Measurements from ENCODE around the gene PSMB2. TPM values are rescaled to one million over a fixed set of nuclear protein-coding genes. Genes with fewer than 3 reads are reported as not detected.
A peak's percentile ranks its signal among the peaks of the same experiment; 100 is the strongest.

The PSMB2 gene
- total RNA-seq, 1 donor from 2014 or later, result 16.0 TPM

- peak; percentile 11 for DNase-seq
These were observed 720 bp downstream of the PSMB2 start for GRCh38 chr1:35640380-35641232.

- DNase-seq, result peak; percentile 53
These were observed 3.9 kb downstream of the PSMB2 start for GRCh38 chr1:35637401-35637809.

DNA sequence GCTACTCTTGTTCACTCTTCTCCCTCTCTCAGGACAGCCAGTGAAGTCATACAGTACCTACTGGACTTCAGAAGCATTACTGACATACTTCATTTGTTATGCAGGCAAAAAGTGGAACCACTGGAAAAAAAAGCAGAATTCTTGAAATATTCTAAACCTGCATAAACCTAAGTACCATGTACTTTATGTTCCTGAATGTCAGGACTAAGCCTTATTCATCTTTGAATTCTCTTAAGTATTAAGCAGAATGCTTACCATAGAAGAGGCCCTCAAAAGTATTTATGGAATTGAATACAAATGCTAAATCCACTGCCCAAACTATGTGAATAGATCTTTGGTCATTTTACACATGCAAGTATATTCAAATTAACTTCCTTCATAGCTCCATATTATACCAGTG, 7.8 kb downstream of the PSMB2 start:
- DNase-seq, result no peak

GRCh38 chr1:35631396-35631795, 9.9 kb downstream of the PSMB2 start:
- no peak for DNase-seq

- DNase-seq, result no peak
These were observed 12.3 kb downstream of the PSMB2 start for GRCh38 chr1:35629051-35629450.

DNA sequence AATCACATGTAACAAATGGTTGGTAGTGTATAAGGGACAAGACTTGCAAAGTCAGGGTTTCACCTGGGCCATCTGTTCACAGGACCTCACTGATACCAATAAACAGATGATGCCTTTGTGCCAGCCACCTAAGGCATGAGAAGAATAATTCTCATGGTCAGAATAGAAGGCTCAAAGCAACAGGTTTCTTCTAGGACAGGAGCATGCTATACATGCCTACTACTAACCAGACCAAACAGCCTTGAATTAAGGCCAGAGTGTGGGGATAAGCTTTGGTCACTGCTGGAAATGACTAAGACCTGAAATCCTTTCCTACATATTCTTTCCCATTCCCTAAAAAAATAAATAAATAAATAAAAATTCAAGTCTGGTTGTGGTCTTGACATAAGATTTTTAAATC, 17.5 kb downstream of the PSMB2 start:
- no peak for DNase-seq

DNA sequence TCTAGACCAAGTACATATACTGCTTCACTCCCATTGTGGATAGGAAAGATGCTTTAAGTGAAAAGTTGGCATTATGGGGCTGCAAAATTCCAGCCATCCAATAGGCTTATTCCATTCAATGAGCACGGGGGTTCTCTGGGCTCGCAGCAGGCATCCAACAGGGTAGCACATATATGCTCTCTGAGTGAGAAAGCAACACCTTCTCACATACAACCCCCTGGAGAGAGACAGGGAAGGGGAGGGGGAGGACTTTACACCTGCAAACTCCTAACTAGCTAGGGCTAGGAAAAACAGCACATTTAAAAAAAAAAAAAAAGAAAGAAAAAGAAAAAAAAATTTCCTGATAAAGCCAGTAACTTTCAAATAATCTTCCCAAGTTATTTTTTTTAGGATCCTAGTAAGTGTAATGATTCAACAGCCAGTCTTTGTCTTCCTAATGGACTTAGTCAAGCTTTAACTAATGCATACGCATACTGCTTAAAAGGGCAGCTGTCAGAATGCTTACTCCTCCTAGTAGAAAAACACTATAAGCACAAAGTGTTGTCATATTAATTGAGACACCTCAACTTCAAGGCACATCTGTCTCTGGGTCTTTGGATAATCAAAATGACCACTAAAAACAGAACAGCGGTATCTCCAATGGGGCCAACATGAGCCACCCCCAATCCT, 18.7 kb downstream of the PSMB2 start:
- DNase-seq, result no peak

DNA sequence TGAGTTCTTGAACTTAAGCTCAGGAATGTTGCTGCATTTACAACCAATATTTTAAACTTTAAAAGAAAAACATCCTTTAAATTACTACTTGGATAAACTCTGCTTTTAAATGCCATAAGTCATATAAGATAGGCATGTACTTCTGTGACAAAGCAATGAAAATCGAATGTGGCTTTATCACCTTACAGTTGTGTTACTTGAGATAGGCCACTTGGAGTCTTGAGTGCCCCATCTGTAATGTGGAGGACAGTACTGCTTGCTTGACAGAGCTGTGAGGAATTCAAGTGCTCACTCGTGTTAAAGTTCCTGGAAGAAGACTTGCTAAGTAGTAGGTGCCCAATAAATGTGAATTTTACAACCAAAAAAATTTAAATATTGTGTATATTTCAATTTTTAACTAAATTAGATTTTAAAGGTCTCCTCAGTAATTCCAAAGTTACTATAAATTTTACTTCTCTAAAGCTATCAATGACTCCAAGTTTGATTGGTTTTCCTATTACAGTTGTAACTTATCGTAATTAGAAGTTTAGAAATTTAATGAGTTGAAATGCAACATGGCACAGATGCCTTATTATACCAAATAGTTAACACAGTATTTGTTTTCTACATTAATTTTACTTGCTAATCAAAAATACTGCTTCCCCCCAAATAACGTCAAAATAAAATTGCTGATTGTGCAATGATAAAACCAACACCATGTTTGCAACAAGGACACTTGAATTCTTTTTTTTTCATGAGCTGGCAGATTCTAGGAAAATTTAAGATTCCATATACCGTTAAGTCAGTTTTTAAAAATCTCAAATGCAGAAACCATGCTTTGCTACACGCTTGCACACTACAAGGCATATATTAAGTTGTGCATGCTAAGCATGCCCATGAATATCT, 21.8 kb downstream of the PSMB2 start:
- DNase-seq, result no peak

- no peak for DNase-seq
These were observed 25.9 kb downstream of the PSMB2 start for GRCh38 chr1:35615440-35615839.

DNA sequence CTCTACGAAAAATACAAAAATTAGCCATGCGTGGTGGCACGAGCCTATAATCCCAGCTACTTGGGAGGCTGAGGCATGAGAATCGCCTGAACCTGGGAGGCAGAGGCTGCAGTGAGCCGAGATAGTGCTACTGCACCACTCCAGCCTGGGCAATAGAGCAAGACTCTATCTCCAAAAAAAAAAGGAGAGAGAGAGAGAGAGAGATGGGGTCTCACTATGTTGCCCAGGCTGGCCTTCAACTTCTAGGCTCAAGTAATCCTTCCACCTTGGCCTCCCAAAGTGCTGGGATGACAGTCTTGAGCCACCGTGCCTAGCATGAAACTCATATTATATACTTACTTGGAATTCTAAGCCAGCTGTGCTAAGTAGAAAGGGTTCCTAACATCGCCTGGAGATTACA, 29.7 kb downstream of the PSMB2 start:
- DNase-seq, result no peak

GRCh38 chr1:35605867-35606182, 35.5 kb downstream of the PSMB2 start:
- DNase-seq, result no peak

DNA sequence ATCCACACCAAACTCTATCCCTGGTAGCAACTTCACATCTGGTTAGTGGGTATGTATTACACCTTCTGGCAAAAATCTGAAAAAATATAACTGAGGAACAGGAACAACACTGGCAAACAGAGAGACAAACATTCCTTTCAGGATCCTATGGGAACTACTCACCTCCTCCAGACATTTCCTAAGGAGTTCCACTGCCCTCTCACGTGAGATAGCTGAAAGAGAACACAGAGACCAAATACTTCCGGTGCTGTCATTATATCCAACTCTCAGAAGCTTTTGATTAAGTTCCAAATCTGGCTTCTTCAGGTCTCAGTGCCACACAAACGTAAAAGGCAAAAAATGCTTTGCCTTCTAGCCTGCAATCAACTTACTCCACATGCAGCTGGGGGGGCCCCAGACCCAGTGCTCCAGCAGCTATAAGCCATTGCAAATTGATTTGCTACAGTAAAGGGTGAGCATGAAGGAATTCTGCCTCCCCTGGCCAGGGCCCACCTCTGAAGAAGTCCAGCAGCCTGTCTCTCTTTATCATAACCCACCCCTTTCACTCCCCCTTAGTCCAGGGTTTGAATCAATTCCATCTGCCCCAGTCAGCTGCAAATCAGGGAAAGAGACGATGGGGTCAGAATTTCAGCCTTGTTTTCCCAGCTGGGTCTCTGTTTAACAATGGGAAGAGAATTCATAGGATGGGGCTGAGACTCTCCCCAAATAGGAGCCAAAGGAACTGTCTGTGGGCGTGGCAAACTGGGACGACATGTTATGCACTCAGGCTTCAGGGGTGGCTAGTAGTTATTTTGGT, 36.1 kb downstream of the PSMB2 start:
- no peak for DNase-seq

DNA sequence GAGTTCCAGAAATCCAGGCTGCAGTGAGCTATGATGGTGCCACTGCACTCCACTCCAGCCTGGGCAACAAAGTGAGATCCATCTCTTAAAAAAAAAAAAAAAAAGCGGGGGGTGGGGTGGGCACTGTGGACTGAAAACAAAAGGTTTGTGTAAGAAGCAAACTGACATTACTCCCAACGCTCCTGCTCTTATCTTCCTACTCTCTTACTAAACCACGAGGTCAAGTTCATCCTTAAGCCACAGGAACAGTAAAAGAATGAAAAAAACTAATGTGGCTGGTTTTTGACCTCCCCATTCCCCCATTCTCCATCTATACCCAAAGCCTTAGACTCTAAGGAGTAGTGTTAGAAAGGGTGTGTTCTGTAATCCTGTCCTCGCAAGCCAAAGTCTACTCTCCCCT, 37.4 kb downstream of the PSMB2 start:
- no peak for DNase-seq

DNA sequence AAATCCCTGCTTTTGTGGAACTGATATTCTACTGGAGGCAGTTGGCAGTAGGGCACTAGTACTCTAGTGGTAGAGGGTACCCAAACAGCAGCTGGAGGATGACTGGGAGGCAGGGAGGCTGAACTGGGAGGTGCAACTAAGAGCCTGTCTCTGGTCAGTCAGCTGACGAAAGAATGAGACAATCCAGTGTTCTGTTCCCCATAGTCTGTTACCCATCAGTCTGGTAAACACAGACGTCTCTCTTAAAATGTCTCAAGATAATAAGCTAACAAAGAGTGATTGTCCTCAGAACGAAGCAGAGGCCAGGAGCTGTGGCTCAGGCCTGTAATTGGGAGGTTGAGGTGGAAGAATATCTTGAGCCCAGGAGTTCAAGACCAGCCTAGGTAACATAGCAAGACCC, 37.9 kb downstream of the PSMB2 start:
- no peak for DNase-seq

DNA sequence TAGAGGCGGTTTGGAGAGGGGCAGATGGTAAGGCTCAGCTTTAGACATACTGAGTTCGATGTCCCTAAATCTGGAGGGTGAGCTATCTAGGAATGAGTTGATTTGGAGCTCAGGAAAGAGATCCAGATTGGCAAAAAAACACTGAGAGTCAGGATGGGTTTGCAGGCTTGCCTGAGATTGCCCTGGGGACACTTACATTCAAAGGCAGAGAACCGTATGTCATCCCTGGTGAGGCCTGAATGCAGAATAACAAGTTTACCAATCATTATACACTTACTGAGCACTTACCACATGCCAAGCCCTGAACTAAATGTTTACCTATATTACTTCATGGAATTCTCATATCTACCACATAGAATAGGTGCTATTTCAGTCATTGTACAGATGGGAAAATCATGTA, 40.7 kb downstream of the PSMB2 start:
- no peak for DNase-seq

DNA sequence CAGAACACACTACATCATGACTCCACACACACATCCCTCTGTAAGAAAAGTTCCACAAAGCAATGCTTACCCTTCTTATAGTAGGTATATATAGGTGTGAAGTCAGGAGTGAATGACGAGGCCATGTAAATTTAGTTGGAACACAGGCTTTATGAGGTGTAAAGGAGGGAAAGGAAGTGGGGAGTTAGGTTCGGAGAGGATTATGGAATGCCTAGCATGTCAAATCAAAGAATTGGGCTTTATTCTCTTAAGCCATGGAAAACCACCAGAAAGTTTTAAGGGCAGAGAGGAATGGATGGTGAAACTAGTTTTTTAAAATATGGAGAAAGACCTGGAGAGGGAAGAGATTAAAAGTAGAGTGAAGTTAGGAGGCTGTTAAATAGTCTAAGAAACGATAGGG, 41.9 kb downstream of the PSMB2 start:
- DNase-seq, result no peak

DNA sequence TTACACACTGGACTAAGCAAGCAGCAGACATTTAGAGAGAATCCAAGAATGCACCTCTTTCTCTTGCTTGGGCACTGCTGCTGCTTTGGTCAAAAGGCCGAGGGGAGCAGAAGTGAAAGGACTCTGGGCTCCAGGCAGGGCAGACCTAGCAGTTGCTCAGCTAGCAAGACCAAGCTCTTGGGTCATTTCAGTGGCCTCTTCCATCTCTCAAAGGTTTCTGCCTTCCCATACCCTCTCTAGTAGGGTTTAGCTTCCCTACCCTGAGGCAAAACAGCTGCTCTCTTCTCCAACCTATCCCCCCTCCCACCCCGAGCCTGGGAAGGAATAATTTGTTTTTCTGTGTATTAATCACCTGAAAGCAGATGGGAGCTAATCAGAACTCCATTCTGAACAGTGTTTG, 42.4 kb downstream of the PSMB2 start:
- no peak for DNase-seq

- DNase-seq, result no peak
These were observed 43.5 kb downstream of the PSMB2 start for GRCh38 chr1:35597870-35598269.

- DNase-seq, result no peak
These were observed 45.6 kb downstream of the PSMB2 start for GRCh38 chr1:35595684-35596083.

- no peak for DNase-seq
These were observed 47.1 kb downstream of the PSMB2 start for GRCh38 chr1:35594005-35594760.

GRCh38 chr1:35592991-35593769, 48.1 kb downstream of the PSMB2 start:
- DNase-seq, result no peak

Data from dermis blood vessel endothelial cell (primary cell).